ENCODE results near the gene TANGO2. TPM values are rescaled to one million over a fixed set of nuclear protein-coding genes. Genes with fewer than 3 reads are reported as not detected.

TANGO2 gene, protein sequence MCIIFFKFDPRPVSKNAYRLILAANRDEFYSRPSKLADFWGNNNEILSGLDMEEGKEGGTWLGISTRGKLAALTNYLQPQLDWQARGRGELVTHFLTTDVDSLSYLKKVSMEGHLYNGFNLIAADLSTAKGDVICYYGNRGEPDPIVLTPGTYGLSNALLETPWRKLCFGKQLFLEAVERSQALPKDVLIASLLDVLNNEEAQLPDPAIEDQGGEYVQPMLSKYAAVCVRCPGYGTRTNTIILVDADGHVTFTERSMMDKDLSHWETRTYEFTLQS
- total RNA-seq (2014; rRNA removed; shearing (Covaris generic)) (41.9 and 45.0 TPM in 2 replicates), polyA plus RNA-seq (2016; fragmentation: Nextera tagmentation; extraction: Ambion mirVana) (27.3 and 33.5 TPM in 2 replicates)

DNA sequence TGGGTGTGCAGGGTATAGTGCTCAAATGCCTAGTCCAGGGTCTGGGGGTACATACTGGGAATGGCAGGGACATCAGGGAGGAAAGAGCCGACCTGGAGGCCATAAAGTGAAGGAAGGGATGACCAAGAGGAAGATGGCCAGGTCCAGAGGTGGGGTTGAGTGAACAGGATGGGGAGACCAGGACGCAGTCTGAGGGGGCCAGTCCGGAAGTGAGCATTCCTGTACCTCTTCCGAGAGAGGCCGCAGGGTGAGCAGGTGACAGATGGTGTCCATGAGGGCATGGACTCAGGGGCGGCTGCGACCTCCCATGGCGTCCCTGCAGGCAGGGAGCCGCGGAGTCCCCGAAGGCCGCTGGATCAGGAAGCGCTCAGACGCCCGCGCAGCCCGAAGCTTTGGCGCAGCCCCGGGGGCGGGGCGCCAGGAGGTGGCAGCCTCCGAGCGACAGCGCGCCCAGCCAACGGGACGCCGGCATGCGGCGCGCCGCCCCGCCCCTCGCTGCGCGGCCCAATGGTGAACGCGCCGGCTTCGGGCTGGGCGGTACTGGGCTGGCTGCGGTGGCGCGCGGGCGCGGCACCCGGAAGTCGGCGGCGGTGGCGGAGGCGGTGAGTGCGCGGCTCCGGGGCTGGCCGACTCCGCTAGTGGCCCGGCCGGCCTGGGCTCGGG is at the start of gene TANGO2:
TSS of gene TANGO2 (plus strand) at position 578 of the 663 bp plus-strand sequence. CDS start 15,689 bp downstream, outside the sequence.
- in situ Hi-C loops (cut with MboI): no loop called here
- peak within 1 kb of the TSS; percentile 81 for H3K27ac ChIP-seq

DNA sequence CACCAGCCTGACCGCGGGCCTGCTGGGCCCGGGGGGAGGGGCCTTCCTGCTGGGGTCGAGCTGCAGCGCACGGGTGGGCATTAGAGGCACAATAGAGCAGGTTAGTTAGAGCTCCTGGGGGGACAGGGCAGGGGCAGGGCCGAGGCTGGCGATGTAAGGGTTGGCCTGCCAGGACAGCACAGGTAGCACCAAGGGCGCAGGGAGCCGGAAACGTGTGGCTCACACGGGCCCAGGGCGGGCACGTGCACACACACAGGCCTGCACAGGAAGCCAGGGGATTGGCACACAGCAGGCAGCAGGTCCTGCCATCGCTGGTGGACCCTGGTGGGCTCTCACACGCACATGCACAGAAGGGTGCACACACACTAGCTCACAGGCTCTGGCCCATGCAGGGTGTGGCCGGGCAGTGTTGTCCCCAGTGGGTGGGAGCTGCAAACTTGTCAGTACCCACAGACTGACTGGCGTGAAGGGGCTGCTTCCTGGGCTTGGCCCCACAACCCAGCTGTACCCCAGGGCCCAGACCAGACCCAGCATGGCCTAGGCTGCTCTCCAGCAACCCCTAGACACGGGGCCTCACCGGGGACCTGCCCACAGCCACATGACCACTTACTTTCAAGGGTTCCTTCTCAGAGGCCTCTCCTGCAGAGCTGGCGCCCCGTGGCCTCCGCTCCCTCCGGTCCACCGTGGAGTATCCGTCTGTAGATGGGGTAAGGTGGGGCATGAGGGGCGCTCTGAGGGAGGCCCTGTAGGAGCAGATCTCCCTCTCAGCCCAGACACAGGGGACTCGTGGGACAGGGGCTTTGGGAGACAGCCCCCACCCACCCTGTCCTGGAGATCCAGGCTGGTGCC is 49.4 kb upstream of the TANGO2 start:
- H3K9me3 ChIP-seq (ENCODE audit: low read depth): no peaks in the 10 kb centered on the region
- H2AFZ ChIP-seq: no peak overlapping the region
- H3F3A ChIP-seq (ENCODE audit: insufficient read depth): no peaks in the 10 kb centered on the region
- no peaks in the 10 kb centered on the region for H3K27me3 ChIP-seq (replicated peaks; ENCODE audit: insufficient read depth)
- H3K27ac ChIP-seq: no peak overlapping the region
- WGBS, 2 experiments (ENCODE audit: low coverage in 1 of 2, low lambda C conversion rate in 2 of 2, missing lambda C conversion rate in 2 of 2): 64 to 65% methylated on average over 24 to 28 of the region's 28 CpGs
- no peaks in the 10 kb centered on the region for H4K20me1 ChIP-seq (ENCODE audit: insufficient read depth)
- H3K79me2 ChIP-seq (ENCODE audit: insufficient read depth): no peaks in the 10 kb centered on the region
- DNase-seq: no peak
- in situ Hi-C loops (cut with MboI): no loop called here
- TF ChIP-seq EZH2 (IDR thresholded peaks at IDR 0.05; ENCODE audit: insufficient read depth, poor library complexity, severe bottlenecking) (no peak), EZH2phosphoT487 (IDR thresholded peaks at IDR 0.05; ENCODE audit: insufficient read depth, low read depth) (no peak)
- H3K36me3 ChIP-seq (ENCODE audit: low read depth): no peaks in the 10 kb centered on the region; the same call in 1 of the 2 replicates
- H3K4me1 ChIP-seq (ENCODE audit: insufficient read depth): no peaks in the 10 kb centered on the region
- H3K4me3 ChIP-seq: no peak overlapping the region
- H3K4me2 ChIP-seq (ENCODE audit: unreplicated experiment): no peak overlapping the region
- H3K9me2 ChIP-seq (ENCODE audit: insufficient read depth): no peaks in the 10 kb centered on the region
- no peak overlapping the region for H3K9ac ChIP-seq

More for the DNA sequence above, at the start of gene TANGO2:
- Histone ChIP-seq H3F3A (ENCODE audit: insufficient read depth) (no peaks in the 10 kb centered on the region), H3K36me3 (ENCODE audit: low read depth) (no peaks in the 10 kb centered on the region), H3K79me2 (ENCODE audit: insufficient read depth) (peaks cover 47% of the 10 kb centered on the region), H3K4me1 (ENCODE audit: insufficient read depth) (peaks cover 7% of the 10 kb centered on the region), H3K9me2 (ENCODE audit: insufficient read depth) (no peaks in the 10 kb centered on the region), H3K9ac (peak within 1 kb of the TSS; percentile 97), H3K4me2 (ENCODE audit: unreplicated experiment) (peak within 1 kb of the TSS; percentile 80), H3K9me3 (ENCODE audit: low read depth) (no peaks in the 10 kb centered on the region), H3K4me3 (peak within 1 kb of the TSS; percentile 87), H3K27me3 (replicated peaks; ENCODE audit: insufficient read depth) (no peaks in the 10 kb centered on the region; the same call in 1 of the 2 replicates), H4K20me1 (ENCODE audit: insufficient read depth) (no peaks in the 10 kb centered on the region), H2AFZ (peak within 1 kb of the TSS; percentile 87)
- 2 to 3% methylated on average over 38 to 60 of the region's 61 CpGs for WGBS, 2 experiments (ENCODE audit: low coverage in 1 of 2, low lambda C conversion rate in 2 of 2, missing lambda C conversion rate in 2 of 2)
- TF ChIP-seq EZH2phosphoT487 (IDR thresholded peaks at IDR 0.05; ENCODE audit: insufficient read depth, low read depth): no peak
- TF ChIP-seq EZH2 (IDR thresholded peaks at IDR 0.05; ENCODE audit: insufficient read depth, poor library complexity, severe bottlenecking): no peak
- DNase-seq: peak; percentile 97

DNA sequence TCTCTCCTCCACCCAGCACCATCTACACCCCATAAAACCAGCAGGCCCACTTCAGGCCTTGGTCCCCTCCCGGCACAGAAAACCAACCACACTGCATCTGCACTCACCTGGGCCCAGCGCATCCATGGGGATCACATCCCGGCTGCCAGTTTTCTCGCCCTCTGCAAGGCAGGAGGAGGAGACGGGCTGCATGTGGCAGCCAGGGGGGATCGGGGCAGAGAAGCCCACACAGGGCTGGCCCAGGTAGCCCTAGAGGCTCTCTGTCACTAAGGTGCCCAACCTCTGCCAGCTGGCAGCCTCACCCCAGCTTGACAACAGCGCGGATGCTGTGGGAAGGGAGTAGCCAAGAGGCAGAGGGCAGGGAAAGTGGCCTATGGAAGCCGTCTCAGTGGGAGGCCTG is 48.7 kb upstream of the TANGO2 start:
- Histone ChIP-seq H3K27me3 (replicated peaks; ENCODE audit: insufficient read depth) (no peaks in the 10 kb centered on the region), H3F3A (ENCODE audit: insufficient read depth) (no peaks in the 10 kb centered on the region), H3K9ac (no peak overlapping the region), H3K9me3 (ENCODE audit: low read depth) (no peaks in the 10 kb centered on the region), H3K4me3 (no peak overlapping the region), H4K20me1 (ENCODE audit: insufficient read depth) (no peaks in the 10 kb centered on the region), H3K36me3 (ENCODE audit: low read depth) (no peaks in the 10 kb centered on the region), H3K4me2 (ENCODE audit: unreplicated experiment) (no peak overlapping the region), H3K9me2 (ENCODE audit: insufficient read depth) (no peaks in the 10 kb centered on the region), H3K27ac (no peak overlapping the region), H2AFZ (no peak overlapping the region), H3K79me2 (ENCODE audit: insufficient read depth) (no peaks in the 10 kb centered on the region), H3K4me1 (ENCODE audit: insufficient read depth) (no peaks in the 10 kb centered on the region)
- DNase-seq: no peak
- TF ChIP-seq EZH2 (IDR thresholded peaks at IDR 0.05; ENCODE audit: insufficient read depth, poor library complexity, severe bottlenecking): no peak
- TF ChIP-seq EZH2phosphoT487 (IDR thresholded peaks at IDR 0.05; ENCODE audit: insufficient read depth, low read depth): no peak
- in situ Hi-C loops (cut with MboI): no loop called here
- WGBS, 2 experiments (ENCODE audit: low coverage in 1 of 2, low lambda C conversion rate in 2 of 2, missing lambda C conversion rate in 2 of 2): 81 to 82% methylated on average over 9 of the region's 9 CpGs

All from GM23248 (cell line).